IPS-NIHi7 (cell line): ENCODE measurements around the gene RTL10.
A peak's percentile ranks its signal among the peaks of the same experiment; 100 is the strongest.

Experiments used
- DNase-seq: peaks from one replicate; pipeline ENCODE4 v3.0.0; 2012; ENCODE audit warnings: mixed read lengths; ENCODE audit errors: extremely low spot score

RTL10 gene

GRCh38 chr22:19823191-19823901, 31.3 kb downstream of the RTL10 start:
- DNase-seq, result no peak

- DNase-seq, result no peak
Measured at GRCh38 chr22:19822301-19823117, 32.2 kb downstream of the RTL10 start.

- no peak for DNase-seq
Measured at GRCh38 chr22:19821523-19822300, 33.0 kb downstream of the RTL10 start.

- peak; percentile 58 for DNase-seq
Measured at GRCh38 chr22:19820880-19821522, 33.7 kb downstream of the RTL10 start.

GRCh38 chr22:19819911-19820879, 34.5 kb downstream of the RTL10 start:
- DNase-seq, result no peak

DNA sequence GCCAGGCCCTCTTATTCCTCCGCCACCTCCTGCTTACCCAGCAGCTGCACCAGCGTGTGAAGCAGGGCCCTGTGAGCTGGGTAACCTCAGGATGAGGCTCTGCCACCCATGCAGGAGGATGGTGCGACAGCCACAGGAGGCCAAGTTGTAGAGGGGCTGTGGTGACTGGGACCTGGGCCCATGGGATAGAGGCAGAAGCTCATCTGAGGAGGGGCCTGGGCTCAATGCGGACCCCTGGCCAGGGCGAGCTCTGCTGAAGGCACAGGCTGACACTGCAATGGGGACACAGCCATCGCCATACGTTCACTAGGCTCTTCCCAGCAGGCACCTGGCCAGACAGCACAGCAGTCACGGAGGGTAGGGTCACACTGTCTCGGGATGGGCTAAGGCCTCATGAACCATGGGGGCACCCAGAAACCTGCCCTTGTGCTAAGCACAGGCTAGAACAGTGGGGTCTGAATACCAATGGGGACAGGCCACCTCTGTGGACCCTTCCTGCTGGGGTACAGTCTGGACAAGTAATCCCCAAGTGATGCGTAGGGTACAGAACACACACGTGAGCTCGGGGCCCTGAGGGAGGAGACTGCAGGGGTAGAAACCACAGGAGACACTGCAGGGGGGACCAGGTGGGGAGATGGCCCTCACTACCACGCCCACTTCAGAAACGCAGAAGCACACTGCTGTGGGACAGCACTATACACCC, 35.3 kb downstream of the RTL10 start:
- DNase-seq, result no peak

DNA sequence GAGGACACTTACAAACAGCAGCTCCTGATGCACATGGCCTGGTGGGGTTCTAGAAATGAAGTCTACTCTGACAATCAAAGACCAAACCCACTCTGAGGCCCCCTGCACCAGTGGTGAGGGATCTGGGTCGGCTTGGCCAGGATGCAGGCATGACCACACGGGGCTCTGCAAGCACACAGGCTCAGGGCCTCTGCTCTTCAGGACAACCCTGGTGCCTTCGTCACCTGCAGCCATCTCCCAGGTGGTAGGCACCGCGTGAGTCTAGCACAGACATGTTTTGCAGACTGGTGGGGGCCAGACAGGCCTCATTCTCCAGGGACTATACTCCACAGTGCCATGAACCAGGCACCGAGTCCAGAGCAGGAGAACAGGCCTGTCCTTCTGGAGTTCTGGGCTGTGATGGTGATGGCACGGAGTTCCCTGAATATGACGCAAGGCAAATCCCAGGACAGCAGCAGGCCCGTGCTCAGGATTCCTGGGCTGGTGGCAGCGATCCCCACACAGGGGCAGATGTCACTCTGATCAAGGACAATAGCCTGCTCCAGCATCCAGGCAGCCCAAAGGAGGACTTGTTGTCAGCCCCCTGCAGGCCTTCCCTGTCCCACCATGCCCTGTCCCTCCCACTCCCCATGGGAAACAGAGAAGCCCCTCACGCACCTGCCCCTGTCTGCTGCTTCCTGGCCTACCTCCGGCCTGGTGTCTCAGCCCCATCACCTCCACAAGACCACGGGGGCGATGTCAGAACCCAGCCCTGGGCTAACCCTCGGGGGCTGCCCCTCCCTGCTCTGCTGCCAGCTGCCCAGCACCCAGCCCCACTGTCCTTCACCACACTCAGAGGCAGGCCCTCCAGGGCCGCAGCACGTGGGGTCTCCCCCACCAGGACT, 36.1 kb downstream of the RTL10 start:
- DNase-seq, result no peak

- no peak for DNase-seq
Measured at GRCh38 chr22:19816372-19817119, 38.1 kb downstream of the RTL10 start.

DNA sequence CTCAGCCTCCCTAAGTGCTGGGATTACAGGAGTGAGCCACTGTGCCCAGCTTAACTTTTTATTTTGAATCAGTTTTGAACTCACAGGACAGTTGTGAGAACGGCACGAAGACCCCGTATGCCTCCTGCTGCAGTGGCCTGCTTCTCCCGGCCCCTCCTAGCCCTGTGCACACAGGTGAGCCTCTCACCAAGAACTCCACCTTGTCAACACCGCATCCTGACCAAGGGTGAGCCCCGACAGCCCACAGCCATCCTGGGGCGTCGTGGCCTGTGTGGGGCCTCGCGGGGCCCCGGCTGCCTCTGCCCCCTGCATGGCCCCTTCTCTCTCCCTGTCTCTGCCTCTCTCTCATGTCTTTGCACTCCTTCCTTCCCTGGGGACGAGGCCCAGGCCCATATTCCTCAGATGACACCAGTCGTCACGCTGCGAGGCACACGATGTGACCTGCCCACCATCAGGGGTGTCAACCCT, 38.8 kb downstream of the RTL10 start:
- no peak for DNase-seq

GRCh38 chr22:19815093-19815822, 39.4 kb downstream of the RTL10 start:
- no peak for DNase-seq

- DNase-seq, result no peak
Measured at GRCh38 chr22:19814428-19814827, 40.2 kb downstream of the RTL10 start.

DNA sequence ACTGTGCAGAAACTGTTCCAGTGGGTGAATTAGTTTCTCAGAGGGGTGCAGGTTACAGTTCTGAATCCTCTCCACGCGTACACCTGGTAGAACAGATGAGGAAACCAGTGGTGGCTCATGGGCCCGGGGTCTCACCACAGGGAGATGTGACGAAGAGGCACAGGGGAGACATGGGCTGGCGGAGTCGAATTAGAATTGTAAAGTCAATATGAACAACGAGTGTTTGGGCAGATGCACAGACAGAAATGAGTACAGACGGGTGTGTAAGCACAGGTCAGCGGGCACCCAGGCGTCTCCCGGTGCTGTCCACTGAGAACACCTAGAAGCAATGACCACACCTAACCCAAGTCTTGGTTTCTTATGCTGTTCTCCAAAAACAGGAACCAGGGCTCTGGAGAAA, 41.8 kb downstream of the RTL10 start:
- no peak for DNase-seq

- DNase-seq, result no peak
Measured at GRCh38 chr22:19811811-19812771, 42.6 kb downstream of the RTL10 start.

DNA sequence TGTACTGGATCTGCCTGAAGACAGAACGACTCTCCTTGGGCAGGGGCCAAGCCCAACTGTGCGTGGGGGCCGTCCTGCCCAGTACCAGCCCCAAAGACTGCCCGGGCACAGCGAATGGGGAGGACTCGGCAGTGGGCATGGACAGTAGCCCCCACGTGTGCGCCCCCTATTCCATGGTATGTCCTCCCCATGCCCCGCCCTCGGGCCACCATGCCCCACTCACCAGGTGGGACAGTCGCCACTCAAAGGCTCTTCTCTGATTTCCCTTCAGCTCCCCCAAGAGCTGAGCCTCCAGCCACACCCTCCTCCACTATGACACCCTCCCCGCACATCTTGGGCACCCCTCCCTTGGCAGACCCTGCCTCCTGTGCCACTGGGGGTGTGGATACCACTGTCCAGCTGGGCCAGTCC, 43.5 kb downstream of the RTL10 start:
- DNase-seq, result no peak

GRCh38 chr22:19810381-19811201, 44.1 kb downstream of the RTL10 start:
- DNase-seq, result peak; percentile 57
